ENCODE measurements around the gene RSU1.

RSU1 gene

DNA sequence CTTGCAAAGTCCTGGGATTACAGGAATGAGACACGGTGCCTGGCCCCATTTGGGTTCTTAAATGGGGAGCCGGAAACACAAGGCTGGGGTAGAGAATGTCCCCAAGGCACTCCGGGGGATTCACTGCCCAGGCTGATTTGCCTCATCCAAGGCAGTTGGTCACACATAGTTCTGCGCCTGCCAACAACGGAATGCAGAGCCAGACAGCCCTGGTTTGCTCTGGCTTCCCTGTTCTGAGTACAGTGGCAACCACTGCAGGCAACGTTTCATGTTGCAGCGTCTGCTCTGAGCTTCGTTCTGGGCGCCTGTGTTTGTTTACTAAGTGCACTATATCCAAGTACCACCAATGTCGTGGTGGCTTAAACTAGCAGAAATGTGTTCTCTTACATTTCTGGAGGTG is 233.8 kb downstream of the RSU1 start:
- DNase-seq, result no peak

DNA sequence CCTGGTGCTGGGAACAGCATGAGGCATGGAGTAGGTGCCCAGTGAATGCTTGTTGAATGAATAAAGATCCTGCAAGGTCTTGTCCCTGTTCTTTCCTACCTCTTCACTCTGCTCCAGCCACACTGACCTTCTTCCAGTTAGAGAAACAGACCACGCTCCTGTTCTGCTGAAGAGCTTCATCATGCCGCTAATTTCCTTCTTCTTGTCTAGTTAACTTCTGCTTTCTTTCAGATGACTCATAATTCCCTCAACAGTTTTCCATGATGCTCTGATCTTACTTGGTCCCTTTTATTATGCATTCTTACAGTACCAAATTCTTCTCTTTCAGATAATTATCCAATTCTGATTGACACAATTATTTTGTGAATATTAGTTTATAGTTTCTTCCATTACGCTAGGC is 236.0 kb downstream of the RSU1 start:
- intact Hi-C loops (cut with DNase I; ENCODE audit: low total_unique reads), result no loop called here
- Histone ChIP-seq H3K27me3 (no peaks in the 10 kb centered on the region), H3K27ac (no peak overlapping the region), H3K4me3 (no peak overlapping the region), H3K9me3 (peaks cover 0 to 3% (median 0%) of the 10 kb centered on the region in 3 donors), H3K4me1 (no peaks in the 10 kb centered on the region), H3K36me3 (no peaks in the 10 kb centered on the region)
- TF ChIP-seq, protein P1, sequence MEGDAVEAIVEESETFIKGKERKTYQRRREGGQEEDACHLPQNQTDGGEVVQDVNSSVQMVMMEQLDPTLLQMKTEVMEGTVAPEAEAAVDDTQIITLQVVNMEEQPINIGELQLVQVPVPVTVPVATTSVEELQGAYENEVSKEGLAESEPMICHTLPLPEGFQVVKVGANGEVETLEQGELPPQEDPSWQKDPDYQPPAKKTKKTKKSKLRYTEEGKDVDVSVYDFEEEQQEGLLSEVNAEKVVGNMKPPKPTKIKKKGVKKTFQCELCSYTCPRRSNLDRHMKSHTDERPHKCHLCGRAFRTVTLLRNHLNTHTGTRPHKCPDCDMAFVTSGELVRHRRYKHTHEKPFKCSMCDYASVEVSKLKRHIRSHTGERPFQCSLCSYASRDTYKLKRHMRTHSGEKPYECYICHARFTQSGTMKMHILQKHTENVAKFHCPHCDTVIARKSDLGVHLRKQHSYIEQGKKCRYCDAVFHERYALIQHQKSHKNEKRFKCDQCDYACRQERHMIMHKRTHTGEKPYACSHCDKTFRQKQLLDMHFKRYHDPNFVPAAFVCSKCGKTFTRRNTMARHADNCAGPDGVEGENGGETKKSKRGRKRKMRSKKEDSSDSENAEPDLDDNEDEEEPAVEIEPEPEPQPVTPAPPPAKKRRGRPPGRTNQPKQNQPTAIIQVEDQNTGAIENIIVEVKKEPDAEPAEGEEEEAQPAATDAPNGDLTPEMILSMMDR (IDR thresholded peaks at IDR 0.05), result no peak
- no peak for DNase-seq

More for the DNA sequence above, 233.8 kb downstream of the RSU1 start:
- Histone ChIP-seq H3K4me1 (peaks cover 0 to 2% (median 0%) of the 10 kb centered on the region in 4 donors), H3K4me3 (no peak overlapping the region), H3K9me3 (no peaks in the 10 kb centered on the region), H3K27me3 (no peaks in the 10 kb centered on the region), H3K27ac (no peak overlapping the region), H3K36me3 (no peaks in the 10 kb centered on the region)
- intact Hi-C loops (cut with DNase I; ENCODE audit: low total_unique reads), result no loop called here
- TF ChIP-seq, protein P1 (IDR thresholded peaks at IDR 0.05), result no peak

DNA sequence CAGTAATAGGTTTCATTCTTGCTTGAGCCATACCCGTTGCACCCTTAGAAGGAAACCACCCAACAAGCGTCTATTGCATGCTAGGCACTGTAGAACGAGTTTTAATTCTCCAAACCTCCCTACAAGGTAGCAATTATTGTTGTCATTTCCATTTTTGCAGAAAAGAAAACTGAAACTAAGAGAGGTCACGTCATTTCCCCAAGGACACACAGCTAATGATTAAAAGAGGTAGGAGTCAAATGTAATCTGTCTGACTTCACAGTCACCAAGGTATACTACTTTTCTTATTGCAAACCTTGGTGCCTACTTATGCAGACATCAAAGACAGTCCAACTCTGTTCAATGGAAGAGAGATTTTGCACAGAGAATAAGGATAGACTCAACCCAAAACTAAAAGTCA is 246.5 kb downstream of the RSU1 start:
- H3K9me3 ChIP-seq, result no peaks in the 10 kb centered on the region
- H3K4me3 ChIP-seq, result no peak overlapping the region
- TF ChIP-seq, protein P1 (IDR thresholded peaks at IDR 0.05), result no peak
- H3K27ac ChIP-seq, result no peak overlapping the region
- H3K36me3 ChIP-seq, result no peaks in the 10 kb centered on the region
- DNase-seq, result no peak
- no peaks in the 10 kb centered on the region for H3K4me1 ChIP-seq
- intact Hi-C loops (cut with DNase I; ENCODE audit: low total_unique reads), result no loop called here
- peaks cover 0 to 4% of the 10 kb centered on the region in 2 donors for H3K27me3 ChIP-seq

DNA sequence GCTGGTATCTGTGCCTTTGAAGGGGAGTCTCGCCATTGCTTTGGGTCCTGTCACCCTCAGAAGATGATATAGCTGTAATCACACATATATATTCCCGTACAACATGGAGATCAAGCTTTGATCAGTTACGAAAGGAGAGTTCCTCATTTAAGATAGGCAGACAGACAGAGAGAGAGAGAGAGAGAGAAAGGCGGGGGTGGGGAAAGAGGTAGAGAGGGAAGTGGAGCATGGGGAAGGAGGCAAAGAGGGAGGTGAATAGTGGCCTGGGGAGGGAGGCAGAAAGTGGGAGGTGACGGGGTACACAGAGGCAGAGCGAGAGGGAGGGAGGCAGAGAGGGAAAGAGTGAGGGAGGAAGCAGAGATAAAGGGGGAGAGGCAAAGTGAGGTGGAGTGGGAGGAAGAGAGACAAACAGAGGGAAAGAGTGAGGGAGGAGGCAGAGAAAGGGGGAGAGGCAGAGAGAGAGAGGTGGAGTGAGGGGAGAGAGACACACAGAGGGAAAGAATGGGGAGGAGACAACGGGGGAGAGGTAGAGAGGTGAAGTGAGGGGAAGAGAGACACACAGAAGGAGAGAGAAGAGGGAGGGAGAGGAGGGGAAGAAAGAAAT is 250.9 kb downstream of the RSU1 start:
- Histone ChIP-seq H3K4me3 (no peak overlapping the region), H3K27me3 (peaks cover 0 to 4% of the 10 kb centered on the region in 2 donors), H3K9me3 (no peaks in the 10 kb centered on the region), H3K36me3 (no peaks in the 10 kb centered on the region), H3K4me1 (no peaks in the 10 kb centered on the region), H3K27ac (no peak overlapping the region)
- no peak for DNase-seq
- TF ChIP-seq, protein P1 (IDR thresholded peaks at IDR 0.05), result no peak
- intact Hi-C loops (cut with DNase I; ENCODE audit: low total_unique reads), result no loop called here

DNA sequence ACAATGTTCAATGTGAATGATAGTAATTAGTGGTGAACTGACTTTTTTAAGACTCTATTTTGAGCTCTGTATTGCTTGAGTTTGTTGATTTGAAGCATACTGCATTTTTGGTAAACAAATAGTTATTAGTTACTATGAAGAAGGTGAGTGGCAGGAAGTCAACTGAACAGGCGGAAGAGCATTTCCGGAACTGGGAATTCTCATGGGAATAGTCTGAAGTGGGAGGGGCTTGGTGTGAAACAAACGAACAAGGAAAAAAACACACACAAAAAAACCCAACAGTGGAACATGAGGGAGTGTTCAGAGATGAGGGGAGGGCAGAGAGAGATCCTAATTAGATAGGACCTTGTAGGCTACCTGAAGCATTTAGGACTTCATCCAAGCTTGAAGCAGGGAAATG is 251.6 kb downstream of the RSU1 start:
- Histone ChIP-seq H3K27ac (no peak overlapping the region), H3K27me3 (peaks cover 0 to 4% of the 10 kb centered on the region in 2 donors), H3K9me3 (no peaks in the 10 kb centered on the region), H3K4me3 (no peak overlapping the region), H3K36me3 (no peaks in the 10 kb centered on the region), H3K4me1 (no peaks in the 10 kb centered on the region)
- no peak for DNase-seq
- TF ChIP-seq, protein P1 (IDR thresholded peaks at IDR 0.05), result no peak
- intact Hi-C loops (cut with DNase I; ENCODE audit: low total_unique reads), result no loop called here

DNA sequence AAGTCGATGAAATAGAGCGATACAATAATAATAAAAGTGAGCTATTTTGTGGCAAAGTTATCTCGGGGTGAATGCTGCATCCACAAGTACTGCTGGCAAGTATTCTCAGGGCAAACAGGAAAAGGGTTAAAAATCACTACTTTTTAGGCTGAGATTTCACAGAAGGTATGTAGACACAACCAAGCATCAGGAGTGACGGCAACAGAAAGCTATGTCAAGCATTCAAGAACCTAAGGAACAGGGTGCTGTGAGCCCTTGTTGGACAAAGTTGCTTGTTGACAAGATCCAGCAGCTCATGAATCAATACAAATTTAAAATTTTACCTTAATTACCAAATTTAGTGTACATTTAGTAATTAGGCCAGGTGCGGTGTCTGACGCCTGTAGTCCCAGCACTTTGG is 254.3 kb downstream of the RSU1 start:
- TF ChIP-seq, protein P1 (IDR thresholded peaks at IDR 0.05), result no peak
- no peak for DNase-seq
- Histone ChIP-seq H3K4me1 (no peaks in the 10 kb centered on the region), H3K27me3 (peaks cover 0 to 4% of the 10 kb centered on the region in 2 donors), H3K9me3 (peaks cover 0 to 12% (median 6%) of the 10 kb centered on the region in 3 donors), H3K27ac (no peak overlapping the region), H3K4me3 (no peak overlapping the region), H3K36me3 (no peaks in the 10 kb centered on the region)
- intact Hi-C loops (cut with DNase I; ENCODE audit: low total_unique reads), result no loop called here

Data from tibial artery (tissue), 4 donors.